Measurements from ENCODE around the gene LAMA4.

Gene LAMA4

DNA sequence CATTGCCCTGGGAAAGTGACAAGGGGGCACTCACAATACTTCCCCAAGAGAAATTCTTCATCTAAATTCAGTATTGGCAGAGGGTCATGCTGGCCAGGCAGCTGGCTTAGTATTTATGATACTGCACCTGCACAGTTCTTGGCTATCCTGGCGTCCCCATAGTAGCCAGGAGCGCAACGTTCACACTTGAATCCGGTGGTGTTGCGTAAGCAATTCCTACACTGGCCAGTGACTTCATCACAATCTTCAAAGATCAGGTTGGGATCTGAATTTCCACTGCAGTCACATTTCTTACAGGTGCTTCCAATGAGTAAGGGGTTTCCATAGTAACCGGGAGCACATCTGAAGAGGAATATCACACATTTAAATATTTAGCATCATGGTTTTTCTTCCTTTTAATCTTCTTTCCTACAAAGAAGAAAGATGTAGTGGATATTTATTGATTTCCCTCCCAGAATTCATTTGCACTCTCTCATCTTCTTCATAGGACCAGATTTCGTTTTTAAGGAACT, 62.8 kb downstream of the LAMA4 start:
- no peak for DNase-seq (ENCODE audit: low read depth in 2 of 3, low spot score in 2 of 3)

- DNase-seq (ENCODE audit: low read depth in 2 of 3, low spot score in 2 of 3): no peak
Observed at GRCh38 chr6:112190164-112190563, 64.2 kb downstream of the LAMA4 start.

DNA sequence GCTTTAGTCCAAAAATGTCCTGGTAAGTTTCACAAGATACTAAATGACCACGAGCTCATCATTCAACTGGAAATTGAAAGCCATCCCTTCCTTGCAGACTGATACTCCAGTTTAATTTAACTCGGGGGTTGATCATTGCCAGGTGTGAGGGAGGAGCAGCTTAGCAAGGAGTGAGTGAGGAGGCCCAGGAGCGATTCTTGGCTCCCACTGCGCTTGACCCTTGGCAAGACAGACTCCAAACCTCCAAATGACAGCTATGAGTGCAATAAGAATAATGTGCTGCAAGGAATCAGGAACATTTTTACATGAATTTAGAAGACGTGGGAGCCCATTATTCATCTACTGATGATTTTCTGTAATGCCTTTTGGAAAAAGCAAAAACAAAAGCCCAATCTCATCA, 64.9 kb downstream of the LAMA4 start:
- no peak for DNase-seq (ENCODE audit: low read depth in 2 of 3, low spot score in 2 of 3)

DNA sequence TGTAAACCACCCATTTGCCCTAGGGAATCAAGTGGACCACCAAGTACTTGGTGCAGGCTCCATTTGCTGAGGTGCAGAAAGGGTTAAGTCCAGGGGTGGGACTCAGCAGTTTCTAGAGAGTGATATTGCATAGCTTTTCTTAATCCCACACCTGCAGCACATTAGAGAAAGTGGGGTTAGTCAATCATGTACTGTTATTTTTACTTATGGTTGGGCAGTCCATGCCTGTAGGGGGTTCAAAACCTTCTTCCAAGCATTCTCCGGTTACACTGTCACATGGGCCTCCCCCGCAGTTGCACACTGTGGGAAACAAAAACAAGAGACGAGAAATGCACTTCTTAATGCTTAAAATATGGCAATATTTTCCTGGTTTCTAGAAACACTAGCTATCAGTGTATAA, 65.5 kb downstream of the LAMA4 start:
- no peak for DNase-seq (ENCODE audit: low read depth in 2 of 3, low spot score in 2 of 3)

GRCh38 chr6:112187736-112188135, 66.6 kb downstream of the LAMA4 start:
- DNase-seq (ENCODE audit: low read depth in 2 of 3, low spot score in 2 of 3): no peak

DNA sequence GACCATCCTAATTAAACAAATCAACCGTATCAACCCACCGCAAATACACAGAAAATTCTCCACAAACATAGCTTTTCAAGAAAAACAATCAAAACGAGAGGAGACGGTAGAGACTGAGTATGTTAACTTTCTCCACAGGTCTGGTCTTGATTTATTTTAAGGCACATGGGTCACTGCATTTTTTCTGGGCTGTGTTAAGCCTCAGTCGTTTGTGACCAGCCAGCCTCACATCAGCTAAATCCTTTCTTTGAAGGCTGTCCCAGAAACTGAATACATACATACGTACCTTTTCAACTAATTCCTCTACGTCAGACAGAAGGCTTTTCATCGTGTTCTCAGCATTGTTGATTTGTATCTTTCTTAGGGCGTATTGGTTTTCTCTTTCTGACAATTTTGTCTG, 69.4 kb downstream of the LAMA4 start:
- no peak for DNase-seq (ENCODE audit: low read depth in 2 of 3, low spot score in 2 of 3)

DNA sequence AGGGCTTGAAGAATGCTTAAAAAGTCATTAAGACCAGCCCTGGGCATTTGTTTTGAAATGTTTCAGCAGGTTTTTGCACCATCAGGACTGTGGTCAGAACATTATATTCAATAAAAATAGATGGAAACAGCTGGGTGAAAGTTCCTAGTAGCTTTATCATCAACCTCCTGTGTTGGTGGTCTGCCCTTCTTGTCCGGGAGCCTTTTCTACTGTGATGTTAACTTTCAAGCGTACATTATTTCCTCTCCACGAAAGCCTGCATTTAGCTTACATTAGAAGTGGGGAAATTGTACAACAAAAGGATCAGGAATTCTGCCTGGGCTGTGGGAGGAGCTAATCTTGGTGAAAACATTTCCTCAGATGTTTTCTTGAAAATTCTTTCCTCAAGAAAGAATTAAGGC, 71.1 kb downstream of the LAMA4 start:
- no peak for DNase-seq (ENCODE audit: low read depth in 2 of 3, low spot score in 2 of 3)

DNA sequence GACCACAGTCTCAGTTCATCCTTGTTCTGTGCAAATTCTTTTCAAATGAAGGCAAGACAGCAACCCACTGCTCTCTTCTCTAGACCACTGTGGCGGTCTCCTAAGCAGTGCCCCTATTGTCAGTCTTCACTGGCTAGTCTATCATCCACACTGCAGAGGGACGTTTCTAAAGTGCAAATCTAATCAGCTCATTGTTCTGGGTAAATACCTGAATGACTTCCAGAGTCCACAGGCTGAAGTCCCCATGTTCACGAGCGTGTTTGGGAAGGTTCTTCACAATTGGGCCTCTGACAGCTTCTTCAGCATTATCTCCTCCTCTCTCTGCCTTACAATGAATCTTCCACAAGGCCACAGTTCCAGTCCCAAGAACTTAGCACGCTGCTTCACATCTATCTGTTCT, 73.2 kb downstream of the LAMA4 start:
- no peak for DNase-seq (ENCODE audit: low read depth in 2 of 3, low spot score in 2 of 3)

GRCh38 chr6:112180095-112180820, 74.1 kb downstream of the LAMA4 start:
- DNase-seq (ENCODE audit: low read depth in 2 of 3, low spot score in 2 of 3): no peak

DNA sequence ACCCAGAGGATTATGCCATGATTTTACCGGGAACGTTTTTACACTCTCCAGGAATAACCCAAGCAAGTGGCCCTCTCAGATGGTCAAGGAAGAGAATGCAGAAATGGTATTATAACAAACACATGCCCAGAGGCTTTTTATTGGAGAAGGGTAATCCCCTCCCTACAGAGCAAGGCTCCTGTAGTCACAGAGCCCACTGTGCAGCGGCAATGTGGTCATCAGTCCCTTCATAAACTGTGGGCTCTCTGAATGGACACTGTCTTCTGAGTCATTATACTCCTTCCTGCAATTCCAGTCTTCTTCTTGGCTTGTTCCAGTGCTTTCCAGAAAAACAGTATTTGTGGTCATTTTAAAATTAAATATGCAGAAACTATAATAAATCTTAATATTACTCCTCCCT, 74.7 kb downstream of the LAMA4 start:
- DNase-seq (ENCODE audit: low read depth in 2 of 3, low spot score in 2 of 3): no peak

GRCh38 chr6:112178846-112179245, 75.5 kb downstream of the LAMA4 start:
- DNase-seq (ENCODE audit: low read depth in 2 of 3, low spot score in 2 of 3): no peak

- no peak for DNase-seq (ENCODE audit: low read depth in 2 of 3, low spot score in 2 of 3)
Observed at GRCh38 chr6:112177092-112177491, 77.3 kb downstream of the LAMA4 start.

DNA sequence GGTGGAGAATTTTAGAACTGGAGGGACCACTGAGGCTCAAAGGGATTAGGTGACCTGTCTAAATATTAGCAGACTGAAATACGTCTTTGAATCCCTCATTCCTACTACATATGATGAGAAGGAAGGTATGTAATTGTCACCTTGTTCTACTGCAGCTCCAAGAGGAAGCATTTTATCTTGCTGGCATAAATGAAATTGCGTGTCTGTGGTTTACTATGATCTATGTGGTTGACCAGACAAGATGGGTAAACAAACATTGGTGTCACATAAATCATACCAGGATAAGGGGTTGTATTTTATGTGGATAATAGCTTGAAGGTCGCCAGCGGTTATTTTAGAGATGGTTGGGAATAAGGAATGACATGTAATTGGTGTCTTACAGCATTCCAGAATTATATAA, 78.2 kb downstream of the LAMA4 start:
- no peak for DNase-seq (ENCODE audit: low read depth in 2 of 3, low spot score in 2 of 3)

DNA sequence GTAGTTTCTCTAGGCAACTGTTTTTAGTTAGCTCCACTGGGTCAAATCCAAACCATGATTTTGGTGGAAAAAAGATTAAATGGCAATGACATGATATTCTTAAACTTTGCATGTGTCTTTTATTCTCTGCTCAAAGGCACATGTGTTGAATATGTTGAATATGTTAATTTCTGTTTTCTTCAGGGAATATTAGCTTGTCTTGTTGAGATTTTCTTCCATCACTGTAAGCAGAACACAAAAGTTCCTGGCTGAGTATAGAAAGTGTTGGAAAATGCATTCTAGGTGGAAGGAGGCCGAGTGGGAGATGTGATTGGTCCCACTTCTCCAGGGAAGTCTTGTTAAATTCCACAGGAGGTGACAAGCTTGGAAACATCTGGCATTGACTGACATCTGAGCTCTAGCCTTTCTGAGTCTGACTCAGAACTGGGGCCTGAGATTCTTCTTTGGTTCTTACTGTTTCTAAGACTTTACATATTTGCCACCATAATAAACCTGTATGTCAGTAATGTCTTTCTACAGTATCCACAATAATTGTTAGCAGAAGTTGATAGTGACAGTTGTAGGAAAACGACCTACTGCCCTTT, 81.1 kb downstream of the LAMA4 start:
- DNase-seq (ENCODE audit: low read depth in 2 of 3, low spot score in 2 of 3): no peak

- no peak for DNase-seq (ENCODE audit: low read depth in 2 of 3, low spot score in 2 of 3)
Observed at GRCh38 chr6:112172540-112172939, 81.8 kb downstream of the LAMA4 start.

GRCh38 chr6:112169541-112169940, 84.8 kb downstream of the LAMA4 start:
- no peak for DNase-seq (ENCODE audit: low read depth in 2 of 3, low spot score in 2 of 3)

- DNase-seq (ENCODE audit: low read depth in 2 of 3, low spot score in 2 of 3): peak; percentile 49 to 81 (median 76)
Observed at GRCh38 chr6:112163295-112164257, 90.8 kb downstream of the LAMA4 start.

- DNase-seq (ENCODE audit: low read depth in 2 of 3, low spot score in 2 of 3): no peak
Observed at GRCh38 chr6:112160745-112161144, 93.6 kb downstream of the LAMA4 start.

GRCh38 chr6:112156668-112157067, 97.7 kb downstream of the LAMA4 start:
- DNase-seq (ENCODE audit: low read depth in 2 of 3, low spot score in 2 of 3): no peak

DNA sequence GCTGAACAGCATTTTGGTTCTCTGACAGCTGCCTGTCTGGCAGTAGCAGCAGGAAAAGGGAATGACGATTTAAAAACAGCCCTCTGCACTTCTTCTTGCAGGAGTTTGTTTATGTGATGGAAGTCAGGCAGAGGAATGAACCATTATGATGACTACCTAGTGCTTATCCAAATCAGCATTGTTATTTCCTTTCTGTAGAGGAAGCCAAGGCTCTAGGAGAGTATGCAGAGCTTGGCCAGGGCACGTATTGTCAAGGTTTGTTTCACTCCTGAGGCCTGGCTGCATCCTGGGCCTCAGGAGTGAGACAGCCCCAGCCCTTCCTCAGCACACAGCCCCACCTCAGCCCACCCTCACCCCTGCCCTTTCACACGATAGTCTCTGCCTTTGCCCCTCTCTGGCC, 98.5 kb downstream of the LAMA4 start:
- no peak for DNase-seq (ENCODE audit: low read depth in 2 of 3, low spot score in 2 of 3)

DNA sequence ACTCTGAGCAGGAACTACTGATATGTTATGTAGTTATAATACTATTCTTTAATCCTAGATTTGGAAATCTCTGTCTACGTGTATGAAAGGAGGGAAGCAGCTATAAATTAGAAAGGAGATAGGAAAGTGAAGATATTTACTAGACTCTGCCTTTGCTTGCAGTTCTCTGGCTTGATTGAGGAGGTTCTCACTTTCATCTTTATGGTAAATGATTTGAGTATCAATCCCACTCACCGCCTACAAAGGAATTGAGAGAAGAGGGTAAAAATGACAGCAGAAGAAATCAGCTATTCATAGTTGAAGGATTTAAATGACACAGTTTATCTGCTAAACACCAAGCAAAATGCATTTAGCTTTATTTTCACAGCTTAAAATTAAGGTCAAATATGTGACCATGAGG, 99.7 kb downstream of the LAMA4 start:
- DNase-seq (ENCODE audit: low read depth in 2 of 3, low spot score in 2 of 3): no peak
